Spleen (tissue), 11 donors: ENCODE data around the gene MTMR10. TPM values are rescaled to one million over a fixed set of nuclear protein-coding genes. Genes with fewer than 3 reads are reported as not detected.

Source experiments
- DNase-seq: peaks from one replicate; pipeline ENCODE4 v3.0.0-alpha.2; 2020
- H3K27ac ChIP-seq, 8 donors: fragments of 200-600 bp; sonication (generic) in 7 of 8; 1 replicate in 4 of 8; 2 replicates in 4 of 8; pipeline versions ENCODE4 v1.5.0 to v1.8.0; 2016 to 2021; ENCODE audit warnings: inconsistent platforms in 4 of 8, mild to moderate bottlenecking in 4 of 8, moderate library complexity in 1 of 8
- H3K27me3 ChIP-seq, 7 donors: fragments of 200-600 bp; sonication (generic) in 6 of 7; replicated peaks in 1 of 7; 1 replicate in 4 of 7; 2 replicates in 3 of 7; pipeline versions ENCODE4 v1.5.0 to v1.8.0; 2016 to 2021; ENCODE audit warnings: inconsistent platforms in 3 of 7, mild to moderate bottlenecking in 1 of 7
- H3K36me3 ChIP-seq, 6 donors: fragments of 200-600 bp; sonication (generic) in 5 of 6; 1 replicate in 4 of 6; 2 replicates in 2 of 6; pipeline versions ENCODE4 v1.5.0 to v1.8.0; 2016 to 2021; ENCODE audit warnings: inconsistent platforms in 2 of 6
- H3K4me1 ChIP-seq, 6 donors: fragments of 200-600 bp; sonication (generic) in 5 of 6; 1 replicate in 3 of 6; 2 replicates in 3 of 6; pipeline versions ENCODE4 v1.5.0 to v1.8.0; 2016 to 2021; ENCODE audit warnings: inconsistent platforms in 3 of 6
- H3K4me3 ChIP-seq, 8 donors: fragments of 200-600 bp; sonication (generic) in 7 of 8; 1 replicate in 4 of 8; 2 replicates in 4 of 8; pipeline versions ENCODE4 v1.5.0 to v1.8.0; 2016 to 2021; ENCODE audit warnings: inconsistent platforms in 4 of 8, mild to moderate bottlenecking in 4 of 8, moderate library complexity in 2 of 8
- H3K9me3 ChIP-seq, 8 donors: fragments of 200-600 bp; sonication (generic) in 7 of 8; 1 replicate in 4 of 8; 2 replicates in 4 of 8; pipeline versions ENCODE4 v1.5.0 to v1.8.0; 2016 to 2021; ENCODE audit warnings: inconsistent platforms in 4 of 8
- CTCF ChIP-seq, 11 experiments: fragments of 200-600 bp in 7 of 11; fragments of 450-650 bp in 4 of 11; sonication (generic) in 4 of 11; IDR thresholded peaks in 8 of 11; conservative IDR thresholded peaks in 3 of 11; 1 replicate in 7 of 11; 2 replicates in 4 of 11; pipeline versions ENCODE4 v1.4.0 to v1.8.0; 2016 to 2021; ENCODE audit warnings: antibody characterized with exemption in 11 of 11, inconsistent platforms in 4 of 11, mild to moderate bottlenecking in 1 of 11
- POLR2A ChIP-seq, 3 donors: fragments of 450-650 bp; IDR thresholded peaks; one replicate each; pipeline ENCODE4 v1.5.1; 2017; ENCODE audit warnings: antibody characterized with exemption in 3 of 3, mild to moderate bottlenecking in 1 of 3
- POLR2AphosphoS5 ChIP-seq, 3 donors: sonication (generic); formaldehyde crosslinking; IDR thresholded peaks; one replicate each; pipeline ENCODE4 v1.5.1; 2017; ENCODE audit warnings: antibody characterized with exemption in 3 of 3
- WGBS, 5 donors: extraction: QIAGEN DNeasy Blood & Tissue Kit in 3 of 5; methylation state at CpG; one replicate each; pipeline versions ENCODE4 v1.1.5 to v1.1.7; 2013 to 2018; 5-methylcytosine and 5-hydroxymethylcytosine counted together
- intact Hi-C: fragments of 100-400 bp; cut with DNase I; formaldehyde crosslinking; loops from one replicate; pipeline ENCODE4 v1.15.0; 2023; ENCODE audit warnings: low total_unique reads
- polyA plus RNA-seq, 3 donors: library from polyadenylated mRNA; stranded (reverse); fragments of 200-250 nt; gene quantifications; one replicate each; pipeline ENCODE4 v1.2.1, GENCODE V29; 2013
- total RNA-seq, 7 donors: library from RNA; depleted of rRNA in 3 of 7; stranded (reverse); fragments of >200 nt in 3 of 7; fragmentation: NEBNext Ultra II Directional in 4 of 7; extraction: Animal tissue kit (Norgen Biotek cat#: 25700) in 4 of 7; gene quantifications; one replicate each; pipeline versions ENCODE4 v1.1.0 to v1.2.1, GENCODE V29; 2016 to 2021
- donor health status: healthy with polysubstance abuse.
- donor health status: DM: no; HTN: no; CAD: no; lungs with moderate emphysema.
- donor health status: DM: no; HTN: no; CAD: no.
- donor health status: Bipolar disorder and iron deficiency.
- donor health status: healthy.
- donor health status: DM: no; HTN: no; CAD: no.
- donor health status: DM: yes; HTN: yes; CAD: no.

MTMR10 gene
- total and polyA plus RNA-seq, 10 donors, result 8.2 to 67.9 (median 48.3) TPM

- H3K4me3 ChIP-seq, result no peak overlapping the region
- DNase-seq, result no peak
- H3K36me3 ChIP-seq, result peaks cover 0 to 83% (median 46%) of the 10 kb centered on the region in 6 donors
- peak in 2 of 3 donors; percentile 23 to 47 for TF ChIP-seq POLR2AphosphoS5 (IDR thresholded peaks at IDR 0.05)
- TF ChIP-seq CTCF (IDR thresholded peaks at IDR 0.05 in 8 of 11, conservative IDR thresholded peaks at IDR 0.05 in 3 of 11), result no peak
- no peaks in the 10 kb centered on the region for H3K9me3 ChIP-seq
- intact Hi-C loops, result no loop called here
- WGBS, 5 donors, result 94 to 100% (median 97%) methylated on average over 4 of the region's 4 CpGs
- H3K27me3 ChIP-seq, result no peaks in the 10 kb centered on the region
- no peak overlapping the region for H3K27ac ChIP-seq
- H3K4me1 ChIP-seq, result no peaks in the 10 kb centered on the region
Observed at GRCh38 chr15:30929982-30930381, 61.4 kb downstream of the MTMR10 start.

- H3K4me1 ChIP-seq, result no peaks in the 10 kb centered on the region
- no peaks in the 10 kb centered on the region for H3K9me3 ChIP-seq
- no peak for TF ChIP-seq POLR2A (IDR thresholded peaks at IDR 0.05)
- peak in 2 of 3 donors; percentile 20 to 35 for TF ChIP-seq POLR2AphosphoS5 (IDR thresholded peaks at IDR 0.05)
- 86 to 96% (median 91%) methylated on average over 7 to 10 of the region's 10 CpGs for WGBS, 5 donors
- H3K27ac ChIP-seq, result no peak overlapping the region
- intact Hi-C loops, result no loop called here
- no peak for DNase-seq
- H3K36me3 ChIP-seq, result peaks cover 0 to 83% (median 54%) of the 10 kb centered on the region in 6 donors
- H3K27me3 ChIP-seq, result no peaks in the 10 kb centered on the region
- no peak overlapping the region for H3K4me3 ChIP-seq
Observed at GRCh38 chr15:30929064-30929669, 62.3 kb downstream of the MTMR10 start.

- Histone ChIP-seq H3K27ac (no peak overlapping the region), H3K4me1 (no peaks in the 10 kb centered on the region), H3K9me3 (no peaks in the 10 kb centered on the region), H3K4me3 (no peak overlapping the region), H3K36me3 (peaks cover 0 to 87% (median 65%) of the 10 kb centered on the region in 6 donors), H3K27me3 (no peaks in the 10 kb centered on the region)
- 89 to 100% (median 91%) methylated on average over 3 to 5 of the region's 5 CpGs for WGBS, 5 donors
- no peak for DNase-seq
- TF ChIP-seq POLR2A (IDR thresholded peaks at IDR 0.05) (no peak), CTCF (IDR thresholded peaks at IDR 0.05 in 8 of 11, conservative IDR thresholded peaks at IDR 0.05 in 3 of 11) (no peak), POLR2AphosphoS5 (IDR thresholded peaks at IDR 0.05) (no peak)
- intact Hi-C loops, result no loop called here
Observed at GRCh38 chr15:30928076-30928475, 63.4 kb downstream of the MTMR10 start.

GRCh38 chr15:30927148-30927761 lies 64.2 kb downstream of the MTMR10 start:
- WGBS, 5 donors, result 86 to 94% (median 92%) methylated on average over 5 to 7 of the region's 7 CpGs
- Histone ChIP-seq H3K27me3 (no peaks in the 10 kb centered on the region), H3K4me1 (no peaks in the 10 kb centered on the region), H3K27ac (no peak overlapping the region), H3K36me3 (peaks cover 0 to 95% (median 73%) of the 10 kb centered on the region in 6 donors), H3K4me3 (no peak overlapping the region), H3K9me3 (no peaks in the 10 kb centered on the region)
- DNase-seq, result no peak
- peak in 1 of 3 donors; percentile 37 for TF ChIP-seq POLR2AphosphoS5 (IDR thresholded peaks at IDR 0.05)
- TF ChIP-seq CTCF (IDR thresholded peaks at IDR 0.05 in 8 of 11, conservative IDR thresholded peaks at IDR 0.05 in 3 of 11), result no peak
- intact Hi-C loops, result no loop called here
